Breast epithelium (tissue), 4 donors: ENCODE data around the gene DECR2. TPM values are rescaled to one million over a fixed set of nuclear protein-coding genes. Genes with fewer than 3 reads are reported as not detected.

Experiments used
- DNase-seq, 2 donors: peaks; one replicate each; pipeline ENCODE4 v3.0.0-alpha.2; 2019; ENCODE audit warnings: low spot score in 2 of 2
- H3K27ac ChIP-seq, 2 donors: fragments of 200-600 bp; sonication (generic) in 1 of 2; one replicate each; pipeline ENCODE4 v1.5.1; 2016 to 2019; ENCODE audit warnings: mild to moderate bottlenecking in 1 of 2
- H3K27me3 ChIP-seq, 2 donors: fragments of 200-600 bp; sonication (generic) in 1 of 2; one replicate each; pipeline versions ENCODE4 v1.5.1 to v1.6.0; 2017 to 2019; ENCODE audit warnings: control low read depth in 1 of 2, mild to moderate bottlenecking in 1 of 2
- H3K36me3 ChIP-seq: fragments of 200-600 bp; one replicate; pipeline ENCODE4 v1.5.1; 2019
- H3K4me1 ChIP-seq, 2 donors: fragments of 200-600 bp; sonication (generic); one replicate each; pipeline ENCODE4 v1.5.1; 2016 to 2019; ENCODE audit warnings: control low read depth in 1 of 2
- H3K4me3 ChIP-seq, 3 donors: fragments of 200-600 bp; sonication (generic); 1 replicate in 2 of 3; 2 replicates in 1 of 3; pipeline ENCODE4 v1.5.1; 2016 to 2019; ENCODE audit warnings: mild to moderate bottlenecking in 3 of 3, moderate library complexity in 2 of 3
- H3K9me3 ChIP-seq, 2 donors: fragments of 200-600 bp; sonication (generic) in 1 of 2; one replicate each; pipeline ENCODE4 v1.5.1; 2016 to 2019; ENCODE audit warnings: control low read depth in 1 of 2
- POLR2A ChIP-seq: fragments of 450-650 bp; IDR thresholded peaks from one replicate; pipeline ENCODE4 v1.6.1; 2016; ENCODE audit warnings: antibody characterized with exemption, mild to moderate bottlenecking, moderate library complexity
- POLR2AphosphoS5 ChIP-seq, 3 donors: sonication (generic); formaldehyde crosslinking; IDR thresholded peaks; one replicate each; pipeline ENCODE4 v1.6.1; 2017; ENCODE audit warnings: antibody characterized with exemption in 3 of 3
- intact Hi-C: fragments of 100-400 bp; cut with DNase I; formaldehyde crosslinking; loops from one replicate; pipeline ENCODE4 v1.15.1; 2023; ENCODE audit warnings: low total_unique reads
- total RNA-seq, 3 donors: library from RNA; depleted of rRNA; stranded (reverse); fragments of >200 nt; gene quantifications; one replicate each; pipeline ENCODE4 v1.1.0, GENCODE V29; 2016
- TF ChIP-seq, protein P1 (sequence below), 3 donors: fragments of 450-650 bp; IDR thresholded peaks; one replicate each; pipeline ENCODE4 v1.5.1; 2016 to 2017; ENCODE audit warnings: antibody characterized with exemption in 3 of 3, mild to moderate bottlenecking in 3 of 3, moderate library complexity in 3 of 3

The DECR2 gene
- total RNA-seq, 3 donors from 2014 or later: 19.4 to 30.5 (median 28.7) TPM

DNA sequence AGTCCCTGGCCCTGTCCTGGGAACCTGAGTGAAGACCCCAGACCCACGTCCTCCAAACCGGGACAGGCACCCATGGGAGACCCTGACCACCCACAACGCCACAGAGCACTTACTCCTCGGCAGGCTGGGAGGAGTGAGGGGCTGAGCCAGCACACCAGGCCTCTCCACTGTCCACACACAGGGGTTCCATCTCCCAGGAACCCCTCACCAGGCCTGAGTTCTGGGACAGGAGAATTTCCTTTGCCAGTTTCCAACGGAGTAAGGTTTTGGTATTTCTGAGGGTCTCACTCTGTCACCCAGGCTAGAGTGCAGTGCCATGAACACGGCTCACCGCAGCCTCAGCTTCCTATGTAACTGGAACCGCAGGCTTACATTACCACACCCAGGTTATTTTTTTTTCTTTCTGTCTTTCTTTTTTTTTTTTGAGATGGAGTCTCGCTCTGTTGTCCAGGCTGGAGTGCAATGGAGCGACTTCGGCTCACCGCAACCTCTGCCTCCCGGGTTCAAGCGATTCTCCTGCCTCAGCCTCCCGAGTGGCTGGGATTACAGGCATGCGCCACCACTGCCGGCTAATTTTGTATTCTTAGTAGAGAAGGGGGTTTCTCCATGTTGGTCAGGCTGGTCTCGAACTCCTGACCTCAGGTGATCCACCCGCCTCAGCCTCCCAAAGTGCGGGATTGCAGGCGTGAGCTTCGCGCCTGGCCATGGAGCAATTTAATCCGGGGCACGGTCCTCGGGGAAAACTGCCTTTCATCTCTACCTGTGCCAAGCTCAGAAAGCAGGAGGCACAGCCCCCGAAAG lies 21.5 kb upstream of the DECR2 start:
- H3K9me3 ChIP-seq: no peaks in the 10 kb centered on the region
- H3K4me3 ChIP-seq: peak overlapping the region in 2 of 3 donors; percentile 72 to 81
- no peaks in the 10 kb centered on the region for H3K27me3 ChIP-seq
- intact Hi-C loops: no loop called here
- no peaks in the 10 kb centered on the region for H3K36me3 ChIP-seq
- DNase-seq: no peak
- H3K27ac ChIP-seq: no peak overlapping the region
- peaks cover 3 to 4% of the 10 kb centered on the region in 2 donors for H3K4me1 ChIP-seq
- no peak for TF ChIP-seq POLR2AphosphoS5 (IDR thresholded peaks at IDR 0.05)
- no peak for TF ChIP-seq POLR2A
- TF ChIP-seq, protein P1, sequence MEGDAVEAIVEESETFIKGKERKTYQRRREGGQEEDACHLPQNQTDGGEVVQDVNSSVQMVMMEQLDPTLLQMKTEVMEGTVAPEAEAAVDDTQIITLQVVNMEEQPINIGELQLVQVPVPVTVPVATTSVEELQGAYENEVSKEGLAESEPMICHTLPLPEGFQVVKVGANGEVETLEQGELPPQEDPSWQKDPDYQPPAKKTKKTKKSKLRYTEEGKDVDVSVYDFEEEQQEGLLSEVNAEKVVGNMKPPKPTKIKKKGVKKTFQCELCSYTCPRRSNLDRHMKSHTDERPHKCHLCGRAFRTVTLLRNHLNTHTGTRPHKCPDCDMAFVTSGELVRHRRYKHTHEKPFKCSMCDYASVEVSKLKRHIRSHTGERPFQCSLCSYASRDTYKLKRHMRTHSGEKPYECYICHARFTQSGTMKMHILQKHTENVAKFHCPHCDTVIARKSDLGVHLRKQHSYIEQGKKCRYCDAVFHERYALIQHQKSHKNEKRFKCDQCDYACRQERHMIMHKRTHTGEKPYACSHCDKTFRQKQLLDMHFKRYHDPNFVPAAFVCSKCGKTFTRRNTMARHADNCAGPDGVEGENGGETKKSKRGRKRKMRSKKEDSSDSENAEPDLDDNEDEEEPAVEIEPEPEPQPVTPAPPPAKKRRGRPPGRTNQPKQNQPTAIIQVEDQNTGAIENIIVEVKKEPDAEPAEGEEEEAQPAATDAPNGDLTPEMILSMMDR (IDR thresholded peaks at IDR 0.05): no peak

DNA sequence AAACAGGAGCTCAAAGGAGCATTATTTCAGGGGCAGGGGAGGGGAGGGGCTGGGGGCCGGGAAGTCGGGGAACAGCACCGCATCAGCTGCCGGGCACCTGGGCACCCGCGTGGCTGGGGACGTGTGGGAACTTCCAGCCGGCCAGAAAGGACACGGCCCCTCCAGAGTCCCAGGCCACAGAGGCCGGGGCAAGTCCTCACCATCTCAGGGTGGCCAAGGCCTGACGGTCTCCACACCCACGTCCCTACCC lies 21.0 kb upstream of the DECR2 start:
- no peaks in the 10 kb centered on the region for H3K9me3 ChIP-seq
- DNase-seq: no peak
- H3K36me3 ChIP-seq: no peaks in the 10 kb centered on the region
- intact Hi-C loops: no loop called here
- H3K4me1 ChIP-seq: peaks cover 3 to 4% of the 10 kb centered on the region in 2 donors
- peak overlapping the region; percentile 72 to 81 (median 72) for H3K4me3 ChIP-seq
- H3K27ac ChIP-seq: peak overlapping the region; percentile 71 to 87
- no peaks in the 10 kb centered on the region for H3K27me3 ChIP-seq
- TF ChIP-seq POLR2AphosphoS5 (IDR thresholded peaks at IDR 0.05): no peak
- TF ChIP-seq, protein P1 (IDR thresholded peaks at IDR 0.05): no peak

DNA sequence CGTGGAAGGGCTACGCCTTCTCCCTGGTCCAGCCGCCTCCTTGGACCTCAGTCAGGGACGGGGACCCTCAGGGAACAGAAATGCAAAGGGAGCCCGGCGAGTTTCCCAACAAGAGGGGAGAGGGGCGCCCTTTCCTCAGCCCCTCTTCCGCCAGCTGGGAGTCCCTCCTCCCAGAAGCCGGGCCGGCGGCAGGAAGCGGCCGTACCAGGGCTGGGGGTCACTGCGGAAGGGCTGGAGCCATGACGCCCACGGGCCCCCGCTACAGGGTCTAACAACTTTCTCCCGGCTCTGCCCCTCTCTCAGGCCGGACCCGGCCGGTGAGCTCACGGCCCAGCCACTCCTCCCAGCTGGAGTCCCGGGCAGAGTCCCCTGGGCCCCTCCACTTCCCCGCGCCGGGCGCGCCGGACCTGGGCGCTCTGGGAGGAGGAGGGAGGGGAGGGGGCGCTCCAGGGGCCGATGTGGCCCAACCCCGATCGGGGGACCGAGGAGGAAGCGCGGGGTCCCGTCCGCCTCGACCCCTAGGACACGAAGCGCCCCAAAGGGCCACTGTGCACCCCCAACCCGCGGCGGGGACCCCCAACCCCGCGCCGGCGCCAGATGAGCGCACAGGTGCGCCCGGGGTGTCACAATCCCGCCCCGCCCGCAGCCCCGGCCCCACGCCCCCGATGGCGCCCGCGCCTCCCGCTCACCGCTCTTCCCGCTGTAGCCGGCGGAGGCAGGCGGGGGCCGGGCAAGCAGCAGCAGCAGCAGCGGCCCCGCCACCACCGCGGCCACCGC lies 20.5 kb upstream of the DECR2 start:
- Histone ChIP-seq H3K36me3 (no peaks in the 10 kb centered on the region), H3K4me3 (peak overlapping the region; percentile 72 to 81 (median 72)), H3K27ac (peak overlapping the region; percentile 71 to 87), H3K27me3 (no peaks in the 10 kb centered on the region), H3K9me3 (no peaks in the 10 kb centered on the region), H3K4me1 (peaks cover 3 to 4% of the 10 kb centered on the region in 2 donors)
- no peak for DNase-seq
- intact Hi-C loops: no loop called here
- TF ChIP-seq POLR2A: no peak
- TF ChIP-seq, protein P1 (IDR thresholded peaks at IDR 0.05): no peak

GRCh38 chr16:381789-382717 lies 19.6 kb upstream of the DECR2 start, which contains the start of gene PGAP6:
TSS of gene PGAP6 (minus strand) at chr16:381978. CDS start at chr16:381821, 157 bp downstream.
- no peaks in the 10 kb centered on the region for H3K9me3 ChIP-seq
- H3K27ac ChIP-seq: peak within 1 kb of the TSS; percentile 77 to 87
- no peaks in the 10 kb centered on the region for H3K27me3 ChIP-seq
- TF ChIP-seq, protein P1 (IDR thresholded peaks at IDR 0.05): no peak
- TF ChIP-seq POLR2AphosphoS5 (IDR thresholded peaks at IDR 0.05) (peak in 1 of 3 donors; percentile 17), POLR2A (no peak)
- DNase-seq: no peak
- intact Hi-C loops: no loop called here
- H3K4me1 ChIP-seq: peaks cover 3 to 4% of the 10 kb centered on the region in 2 donors
- H3K4me3 ChIP-seq: peak within 1 kb of the TSS; percentile 72 to 81 (median 72)
- no peaks in the 10 kb centered on the region for H3K36me3 ChIP-seq
